OCI-LY1 (cell line): ENCODE data around the gene CCDC85C.

Experiments
- EZH2 ChIP-seq: fragments of 200-600 bp; sonication (generic), shearing (Covaris generic); IDR thresholded peaks from 2 replicates; pipeline ENCODE4 v1.8.0; 2017; ENCODE audit warnings: borderline replicate concordance, mixed run types, mild to moderate bottlenecking, antibody characterized with exemption, low read length, moderate library complexity, mixed read lengths
- TF ChIP-seq, protein P1 (sequence below): fragments of 200-600 bp; sonication (generic), shearing (Covaris generic); IDR thresholded peaks from 2 replicates; pipeline ENCODE4 v1.5.1; 2017; ENCODE audit warnings: mild to moderate bottlenecking, antibody characterized with exemption, low read length, moderate library complexity, mixed read lengths

DNA sequence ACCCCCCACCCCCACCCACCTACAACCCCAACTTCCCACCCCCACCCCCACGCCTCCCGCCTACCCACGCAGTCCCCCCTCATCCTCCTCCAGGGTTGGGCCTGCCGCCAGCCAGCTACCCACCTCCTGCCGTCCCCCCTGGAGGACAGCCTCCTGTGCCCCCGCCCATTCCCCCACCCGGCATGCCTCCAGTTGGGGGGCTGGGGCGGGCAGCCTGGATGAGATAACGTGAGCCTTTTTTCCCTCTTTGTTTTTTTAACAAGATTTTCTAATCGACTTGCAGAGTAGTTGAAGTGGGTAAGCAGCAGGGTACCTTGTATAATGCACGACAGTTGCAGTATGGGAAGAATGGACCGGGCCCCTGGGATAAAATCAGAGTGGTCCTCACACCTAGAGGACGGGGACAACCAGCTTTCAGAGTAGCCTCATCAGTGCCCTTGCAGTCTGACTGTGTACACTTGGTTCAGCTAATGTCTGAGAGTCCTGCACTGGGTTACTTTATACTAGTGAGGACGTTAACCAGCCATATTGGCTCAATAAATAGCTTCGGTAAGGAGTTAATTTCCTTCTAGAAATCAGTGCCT lies 93.4 kb downstream of the CCDC85C start:
- TF ChIP-seq, protein P1, sequence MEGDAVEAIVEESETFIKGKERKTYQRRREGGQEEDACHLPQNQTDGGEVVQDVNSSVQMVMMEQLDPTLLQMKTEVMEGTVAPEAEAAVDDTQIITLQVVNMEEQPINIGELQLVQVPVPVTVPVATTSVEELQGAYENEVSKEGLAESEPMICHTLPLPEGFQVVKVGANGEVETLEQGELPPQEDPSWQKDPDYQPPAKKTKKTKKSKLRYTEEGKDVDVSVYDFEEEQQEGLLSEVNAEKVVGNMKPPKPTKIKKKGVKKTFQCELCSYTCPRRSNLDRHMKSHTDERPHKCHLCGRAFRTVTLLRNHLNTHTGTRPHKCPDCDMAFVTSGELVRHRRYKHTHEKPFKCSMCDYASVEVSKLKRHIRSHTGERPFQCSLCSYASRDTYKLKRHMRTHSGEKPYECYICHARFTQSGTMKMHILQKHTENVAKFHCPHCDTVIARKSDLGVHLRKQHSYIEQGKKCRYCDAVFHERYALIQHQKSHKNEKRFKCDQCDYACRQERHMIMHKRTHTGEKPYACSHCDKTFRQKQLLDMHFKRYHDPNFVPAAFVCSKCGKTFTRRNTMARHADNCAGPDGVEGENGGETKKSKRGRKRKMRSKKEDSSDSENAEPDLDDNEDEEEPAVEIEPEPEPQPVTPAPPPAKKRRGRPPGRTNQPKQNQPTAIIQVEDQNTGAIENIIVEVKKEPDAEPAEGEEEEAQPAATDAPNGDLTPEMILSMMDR: no peak
- TF ChIP-seq EZH2: no peak
